RWPE2 (cell line): ENCODE data around the gene COL27A1.

Experiments used
- ATAC-seq: fragments of 200-7000 bp; cut with Tn5 transposase; 3 replicates; pipeline ENCODE4 v1.9.1; 2021; ENCODE audit warnings: low read depth
- DNase-seq: peaks from one replicate; pipeline ENCODE4 v3.0.0-alpha.2; 2020; ENCODE audit warnings: low spot score
- H3K27ac ChIP-seq: fragments of 450-650 bp; 2 replicates; pipeline ENCODE4 v1.5.1; 2017; ENCODE audit warnings: mild to moderate bottlenecking; ENCODE audit not compliant: poor library complexity, severe bottlenecking
- H3K27me3 ChIP-seq: fragments of 250-450 bp; sonication (Bioruptor Pico); 2 replicates; pipeline ENCODE4 v1.5.1; 2021; ENCODE audit warnings: mild to moderate bottlenecking, moderate library complexity; ENCODE audit not compliant: insufficient read depth, poor library complexity, severe bottlenecking
- H3K36me3 ChIP-seq: fragments of 250-450 bp; sonication (Bioruptor Pico); 2 replicates; pipeline ENCODE4 v1.5.1; 2020; ENCODE audit warnings: low read depth, mild to moderate bottlenecking, moderate library complexity
- H3K4me1 ChIP-seq: fragments of 250-450 bp; sonication (Bioruptor Pico); 2 replicates; pipeline ENCODE4 v1.5.1; 2021; ENCODE audit warnings: mild to moderate bottlenecking, moderate library complexity; ENCODE audit not compliant: insufficient read depth, poor library complexity, severe bottlenecking
- H3K4me3 ChIP-seq: fragments of 250-450 bp; sonication (Bioruptor Pico); 2 replicates; pipeline ENCODE4 v1.5.1; 2021; ENCODE audit warnings: mild to moderate bottlenecking, moderate library complexity; ENCODE audit not compliant: severe bottlenecking
- H3K9me3 ChIP-seq: fragments of 250-450 bp; sonication (Bioruptor Pico); 2 replicates; pipeline ENCODE4 v1.5.1; 2021; ENCODE audit warnings: mild to moderate bottlenecking, moderate library complexity; ENCODE audit not compliant: severe bottlenecking
- TF ChIP-seq, protein P1 (sequence below): fragments of 450-650 bp; IDR thresholded peaks from one replicate; pipeline ENCODE4 v1.5.1; 2017; ENCODE audit warnings: mild to moderate bottlenecking, moderate library complexity; ENCODE audit not compliant: poor library complexity, severe bottlenecking

COL27A1 gene

GRCh38 chr9:114248299-114248707 lies 93.0 kb downstream of the COL27A1 start:
- H3K4me3 ChIP-seq, result no peak overlapping the region
- no peaks in the 10 kb centered on the region for H3K9me3 ChIP-seq
- no peaks in the 10 kb centered on the region for H3K27me3 ChIP-seq
- ATAC-seq (no peak), DNase-seq (no peak)
- H3K36me3 ChIP-seq, result no peaks in the 10 kb centered on the region
- TF ChIP-seq, protein P1, sequence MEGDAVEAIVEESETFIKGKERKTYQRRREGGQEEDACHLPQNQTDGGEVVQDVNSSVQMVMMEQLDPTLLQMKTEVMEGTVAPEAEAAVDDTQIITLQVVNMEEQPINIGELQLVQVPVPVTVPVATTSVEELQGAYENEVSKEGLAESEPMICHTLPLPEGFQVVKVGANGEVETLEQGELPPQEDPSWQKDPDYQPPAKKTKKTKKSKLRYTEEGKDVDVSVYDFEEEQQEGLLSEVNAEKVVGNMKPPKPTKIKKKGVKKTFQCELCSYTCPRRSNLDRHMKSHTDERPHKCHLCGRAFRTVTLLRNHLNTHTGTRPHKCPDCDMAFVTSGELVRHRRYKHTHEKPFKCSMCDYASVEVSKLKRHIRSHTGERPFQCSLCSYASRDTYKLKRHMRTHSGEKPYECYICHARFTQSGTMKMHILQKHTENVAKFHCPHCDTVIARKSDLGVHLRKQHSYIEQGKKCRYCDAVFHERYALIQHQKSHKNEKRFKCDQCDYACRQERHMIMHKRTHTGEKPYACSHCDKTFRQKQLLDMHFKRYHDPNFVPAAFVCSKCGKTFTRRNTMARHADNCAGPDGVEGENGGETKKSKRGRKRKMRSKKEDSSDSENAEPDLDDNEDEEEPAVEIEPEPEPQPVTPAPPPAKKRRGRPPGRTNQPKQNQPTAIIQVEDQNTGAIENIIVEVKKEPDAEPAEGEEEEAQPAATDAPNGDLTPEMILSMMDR, result no peak
- no peaks in the 10 kb centered on the region for H3K4me1 ChIP-seq
- H3K27ac ChIP-seq, result no peak overlapping the region

DNA sequence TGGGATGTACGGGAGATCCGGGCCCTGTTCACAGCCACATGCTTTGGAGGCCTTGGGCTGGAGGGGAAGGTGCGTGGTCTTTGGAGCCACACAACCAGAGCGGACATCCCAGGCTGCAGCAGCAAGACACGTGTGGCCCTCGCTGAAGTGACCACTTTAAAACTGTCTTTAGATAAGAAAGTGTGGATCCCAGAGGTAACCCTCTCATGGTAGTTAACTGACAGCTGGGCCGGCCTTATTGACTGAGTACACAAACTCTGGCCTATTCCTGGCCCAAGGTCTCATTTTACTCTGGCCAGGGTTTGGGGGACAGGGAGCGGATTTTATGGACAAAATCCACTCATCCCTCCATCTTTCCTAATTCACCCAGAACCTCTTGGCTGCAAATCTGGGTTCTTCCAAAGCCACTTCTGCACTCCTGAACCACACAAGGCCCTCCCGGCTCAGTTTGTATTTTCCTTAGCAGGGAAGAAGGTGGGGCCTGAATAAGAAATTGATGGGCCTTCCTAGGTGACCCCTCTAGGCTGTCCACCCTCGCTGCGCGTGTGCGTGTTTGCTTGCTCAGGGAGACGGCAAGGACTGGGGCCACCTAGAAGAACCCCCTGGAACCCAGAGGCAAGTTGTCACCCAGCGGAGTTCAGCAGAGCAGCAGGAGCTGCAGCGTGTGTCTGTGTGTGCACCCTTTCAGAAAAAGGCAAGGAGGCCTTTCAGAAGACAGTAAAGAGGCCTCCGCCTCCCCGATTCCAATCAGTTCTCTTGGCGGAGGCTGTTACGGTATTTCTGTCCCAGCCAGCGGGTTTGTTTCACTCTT lies 94.3 kb downstream of the COL27A1 start:
- no peak for DNase-seq
- Histone ChIP-seq H3K27me3 (no peaks in the 10 kb centered on the region), H3K4me1 (no peaks in the 10 kb centered on the region), H3K9me3 (no peaks in the 10 kb centered on the region), H3K36me3 (no peaks in the 10 kb centered on the region), H3K27ac (no peak overlapping the region), H3K4me3 (no peak overlapping the region)
- no peak for ATAC-seq
- TF ChIP-seq, protein P1, result no peak

GRCh38 chr9:114250235-114250568 lies 94.9 kb downstream of the COL27A1 start:
- no peak for DNase-seq
- Histone ChIP-seq H3K4me1 (no peaks in the 10 kb centered on the region), H3K27me3 (no peaks in the 10 kb centered on the region), H3K36me3 (no peaks in the 10 kb centered on the region), H3K27ac (no peak overlapping the region), H3K9me3 (no peaks in the 10 kb centered on the region), H3K4me3 (no peak overlapping the region)
- ATAC-seq, result no peak
- TF ChIP-seq, protein P1, result no peak

GRCh38 chr9:114250648-114251047 lies 95.3 kb downstream of the COL27A1 start:
- H3K27ac ChIP-seq, result no peak overlapping the region
- no peaks in the 10 kb centered on the region for H3K9me3 ChIP-seq
- ATAC-seq, result no peak
- H3K4me1 ChIP-seq, result no peaks in the 10 kb centered on the region
- TF ChIP-seq, protein P1, result no peak
- no peak for DNase-seq
- H3K4me3 ChIP-seq, result no peak overlapping the region
- no peaks in the 10 kb centered on the region for H3K36me3 ChIP-seq
- no peaks in the 10 kb centered on the region for H3K27me3 ChIP-seq

DNA sequence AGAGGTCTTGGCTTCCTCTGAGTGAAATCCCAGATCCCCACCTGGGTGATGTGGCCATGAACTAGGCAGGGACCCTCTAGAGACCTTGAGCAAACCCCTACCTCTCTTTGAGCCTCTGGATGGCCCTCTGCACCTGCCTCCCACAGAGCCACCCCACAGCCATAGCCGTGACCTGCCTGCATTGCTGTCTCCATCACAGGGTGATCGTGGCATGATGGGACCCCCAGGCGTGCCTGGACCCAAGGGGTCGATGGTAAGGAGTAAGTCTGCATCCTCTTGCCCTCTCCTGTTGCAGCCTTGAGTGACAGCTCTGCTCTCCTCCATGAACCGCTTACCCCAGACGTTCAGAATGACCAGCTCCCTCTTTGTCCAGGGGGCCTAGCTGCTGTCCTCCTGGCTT lies 97.1 kb downstream of the COL27A1 start:
- Histone ChIP-seq H3K27me3 (no peaks in the 10 kb centered on the region), H3K4me1 (no peaks in the 10 kb centered on the region), H3K27ac (no peak overlapping the region), H3K4me3 (no peak overlapping the region), H3K9me3 (no peaks in the 10 kb centered on the region), H3K36me3 (no peaks in the 10 kb centered on the region)
- TF ChIP-seq, protein P1, result no peak
- DNase-seq (no peak), ATAC-seq (no peak)
